Raji (cell line): ENCODE results near the gene ITPR2.

Experiments
- POLR2A ChIP-seq: IDR thresholded peaks from 2 replicates; pipeline ENCODE4 v1.6.1; 2011; ENCODE audit warnings: low read depth, low read length, control low read depth; ENCODE audit not compliant: insufficient read depth

The ITPR2 gene

DNA sequence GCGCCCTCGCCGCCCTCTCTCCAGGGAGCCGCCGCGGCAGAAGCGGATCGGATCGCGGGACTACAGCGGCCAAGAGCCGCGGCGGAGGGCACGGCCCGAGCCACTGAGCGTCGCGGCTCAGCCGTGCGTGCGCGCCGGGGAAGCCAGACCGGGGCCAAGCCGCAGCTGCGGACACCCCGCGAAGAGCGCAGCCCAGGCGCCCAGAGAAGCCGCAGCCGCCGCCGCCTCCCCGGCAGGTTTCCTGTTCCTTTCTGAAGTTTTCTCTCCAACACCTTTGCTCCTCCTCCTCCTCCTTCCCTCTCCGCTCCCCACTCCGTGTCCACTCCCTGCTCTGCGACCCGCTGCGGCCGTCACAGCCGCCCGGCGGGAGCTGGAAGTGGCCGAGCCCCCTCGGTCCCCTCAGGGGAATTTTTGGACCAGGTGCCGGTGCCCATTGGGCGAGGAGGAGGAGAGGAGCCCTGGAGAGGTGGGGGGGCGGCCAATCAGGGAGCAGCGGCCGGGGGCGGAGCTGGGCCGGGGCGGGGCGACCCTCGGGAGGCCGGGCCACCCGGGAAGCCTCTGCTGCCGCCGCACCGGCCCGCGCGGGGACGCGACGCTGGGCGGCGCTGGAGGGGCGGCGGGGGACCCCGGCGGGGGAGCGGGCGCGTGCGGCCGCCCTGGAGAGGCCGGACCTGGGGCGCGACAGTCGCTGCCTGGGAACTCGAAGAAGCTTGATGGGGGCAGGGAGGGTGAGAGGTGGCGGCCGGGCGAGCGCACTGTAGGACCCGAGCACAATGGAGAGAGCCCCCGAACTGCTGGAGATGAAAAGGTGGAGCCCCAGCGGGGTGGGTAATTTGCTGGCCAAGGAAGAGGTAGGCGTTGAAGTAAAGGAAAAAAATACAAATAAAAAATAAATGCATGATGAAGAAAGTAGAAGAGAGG is at the start of gene ITPR2:
TSS of gene ITPR2 (minus strand) at position 373 of the 921 bp plus-strand sequence. CDS start 413 bp downstream, outside the sequence.
- TF ChIP-seq POLR2A, result peak; percentile 82

DNA sequence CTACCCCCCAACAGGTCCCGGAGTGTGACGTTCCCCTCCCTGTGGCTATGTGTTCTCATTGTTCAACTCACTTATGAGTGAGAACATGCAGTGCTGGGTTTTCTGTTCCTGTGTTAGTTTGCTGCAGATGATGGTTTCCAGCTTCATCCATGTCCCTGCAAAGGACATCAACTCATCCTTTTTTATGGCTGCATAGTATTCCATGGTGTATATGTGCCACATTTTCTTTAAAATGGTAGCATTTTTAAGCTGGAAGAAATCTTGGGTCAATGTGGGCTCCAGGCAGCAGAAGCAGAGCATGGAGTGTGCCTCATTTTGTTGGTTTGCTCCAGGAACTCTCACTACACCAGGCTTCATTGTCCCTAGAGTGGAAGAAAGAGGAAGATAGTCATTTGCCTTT is 47.6 kb upstream of the ITPR2 start:
- TF ChIP-seq POLR2A, result no peak

DNA sequence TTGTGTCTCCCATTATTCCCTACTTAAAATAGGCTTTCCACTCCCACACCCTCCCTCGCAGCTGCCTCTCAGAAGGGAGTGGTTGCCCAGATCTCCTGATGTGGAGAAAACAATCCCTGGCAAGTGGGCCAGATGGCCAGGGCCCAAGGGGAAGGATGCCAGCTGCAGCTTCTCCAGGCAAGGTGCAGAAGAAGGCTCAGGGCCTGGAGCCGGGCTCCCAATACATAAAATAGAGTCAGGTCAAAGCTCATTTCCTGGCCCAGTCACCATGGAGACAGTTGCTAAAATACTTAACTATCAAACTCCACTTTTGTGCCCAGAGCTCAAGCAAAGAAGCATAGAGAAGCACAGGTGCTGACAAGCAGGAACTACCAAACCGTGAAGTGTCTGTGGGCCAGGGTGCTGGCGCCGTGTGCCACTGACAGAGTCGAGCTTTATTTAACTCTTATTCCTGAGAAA is 45.7 kb upstream of the ITPR2 start:
- TF ChIP-seq POLR2A, result no peak

DNA sequence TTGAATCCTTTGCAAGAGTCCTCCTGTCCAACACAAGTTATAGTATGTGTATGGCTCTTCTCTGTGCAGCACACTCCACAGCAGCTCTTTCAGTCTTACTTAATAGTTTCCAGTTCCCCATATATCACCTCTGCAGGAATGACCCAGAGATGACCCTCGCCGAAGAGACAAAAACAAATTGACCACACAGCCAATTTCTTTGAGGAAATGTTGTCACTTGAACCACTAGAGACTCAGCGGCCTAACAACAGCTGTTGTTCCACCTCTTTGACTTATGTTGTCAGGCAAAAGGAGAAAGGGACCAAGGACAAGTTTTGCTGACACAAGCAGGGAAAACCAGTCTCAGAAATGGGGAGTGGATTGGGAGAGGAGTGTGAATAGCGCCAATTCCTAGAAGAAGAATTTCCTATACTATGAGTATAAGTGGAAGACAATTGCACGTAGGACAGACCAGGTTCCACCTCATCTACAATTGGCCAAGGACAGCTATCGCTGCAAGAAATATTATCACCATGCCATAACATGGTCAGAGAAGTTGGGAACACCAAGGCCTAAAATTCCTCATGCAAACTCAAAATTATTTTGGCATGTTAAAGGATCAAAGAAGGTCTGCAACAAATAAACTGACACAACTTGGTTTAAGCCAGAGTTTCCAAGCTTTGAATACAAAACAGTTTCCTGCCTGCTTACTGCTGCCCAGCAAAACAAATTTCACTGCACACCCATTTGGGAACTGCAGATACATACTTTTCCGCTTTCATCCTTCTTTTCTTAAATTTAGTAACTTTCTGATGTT is 41.7 kb upstream of the ITPR2 start:
- no peak for TF ChIP-seq POLR2A

DNA sequence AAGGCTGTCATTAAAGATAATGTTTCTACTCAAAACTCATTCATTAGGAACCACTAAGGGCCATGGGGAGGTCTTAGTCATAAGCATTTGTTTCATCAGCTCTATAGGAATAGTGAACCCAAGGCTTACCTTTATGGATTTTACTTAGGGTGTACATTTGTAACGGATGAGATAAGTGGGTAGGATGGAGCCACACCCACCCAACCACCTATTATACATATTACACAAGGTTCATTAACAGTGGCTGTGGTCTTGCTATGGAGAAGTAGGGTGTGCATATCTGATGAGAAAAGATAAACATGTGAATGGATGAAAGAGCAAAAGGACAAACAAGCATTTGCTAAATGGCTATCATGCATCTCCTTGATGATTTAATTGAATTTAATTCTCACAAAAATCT is 39.6 kb upstream of the ITPR2 start:
- no peak for TF ChIP-seq POLR2A

DNA sequence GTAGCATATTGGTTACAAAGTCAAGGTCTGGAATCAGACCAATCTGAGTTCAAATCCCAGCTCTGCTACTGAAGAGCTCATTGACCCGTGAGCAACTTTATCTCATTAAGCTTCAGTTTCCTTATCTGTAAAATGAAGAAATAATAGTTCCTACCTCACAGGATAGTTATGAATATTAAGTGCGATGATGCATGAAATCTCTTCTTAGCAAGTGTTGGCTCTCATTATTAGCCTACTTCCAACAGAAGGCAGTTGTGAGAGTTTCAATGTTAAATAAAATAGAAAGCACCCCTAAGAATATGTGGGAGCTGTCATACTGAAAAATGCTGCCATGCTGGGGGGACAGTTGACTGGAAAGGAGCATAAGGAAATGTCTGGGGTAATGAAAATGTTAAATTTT is 39.0 kb upstream of the ITPR2 start:
- TF ChIP-seq POLR2A, result no peak

DNA sequence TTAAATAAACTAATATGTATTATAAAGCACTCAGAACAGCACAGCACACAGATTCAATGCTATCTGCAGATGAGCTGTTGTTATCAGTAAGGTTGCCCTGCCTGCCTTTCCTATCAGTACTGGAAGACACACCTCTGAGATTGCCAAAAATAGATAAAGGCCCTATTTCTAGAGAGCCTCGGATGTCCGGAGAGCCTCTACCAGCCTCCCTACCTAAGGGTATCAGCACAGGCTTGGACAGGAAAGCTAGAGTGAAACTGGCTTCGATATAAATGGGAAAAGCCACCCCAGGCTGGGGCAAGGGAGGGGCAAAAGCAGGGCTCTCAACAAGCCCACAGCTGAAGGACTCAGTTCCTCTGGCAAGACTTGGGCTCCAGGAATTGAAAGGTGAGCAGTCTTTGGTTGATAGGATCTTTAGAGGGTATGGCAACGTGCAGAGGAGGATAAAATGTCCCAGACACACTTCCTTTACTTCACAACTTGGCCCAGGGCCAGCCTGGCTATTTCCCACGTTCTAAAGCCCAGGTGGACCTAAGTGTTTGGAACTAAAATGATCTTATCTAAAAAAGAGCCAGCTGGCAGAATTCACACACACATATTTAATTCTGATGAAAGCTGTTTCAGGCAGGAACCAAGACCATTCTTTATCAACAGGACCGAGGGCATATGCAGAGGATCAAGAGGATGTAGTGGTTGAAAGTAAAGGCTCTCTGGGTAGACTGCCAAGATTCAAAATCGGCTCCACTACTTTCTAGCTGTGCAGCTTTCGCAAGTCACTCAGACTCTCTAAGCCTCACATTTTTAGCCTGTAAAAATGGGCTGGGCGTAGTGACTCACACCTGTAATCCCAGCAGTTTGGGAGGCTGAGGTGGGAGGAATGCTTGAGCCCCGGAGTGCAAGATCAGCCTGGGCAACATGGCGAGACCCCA is 37.8 kb upstream of the ITPR2 start:
- TF ChIP-seq POLR2A, result no peak

DNA sequence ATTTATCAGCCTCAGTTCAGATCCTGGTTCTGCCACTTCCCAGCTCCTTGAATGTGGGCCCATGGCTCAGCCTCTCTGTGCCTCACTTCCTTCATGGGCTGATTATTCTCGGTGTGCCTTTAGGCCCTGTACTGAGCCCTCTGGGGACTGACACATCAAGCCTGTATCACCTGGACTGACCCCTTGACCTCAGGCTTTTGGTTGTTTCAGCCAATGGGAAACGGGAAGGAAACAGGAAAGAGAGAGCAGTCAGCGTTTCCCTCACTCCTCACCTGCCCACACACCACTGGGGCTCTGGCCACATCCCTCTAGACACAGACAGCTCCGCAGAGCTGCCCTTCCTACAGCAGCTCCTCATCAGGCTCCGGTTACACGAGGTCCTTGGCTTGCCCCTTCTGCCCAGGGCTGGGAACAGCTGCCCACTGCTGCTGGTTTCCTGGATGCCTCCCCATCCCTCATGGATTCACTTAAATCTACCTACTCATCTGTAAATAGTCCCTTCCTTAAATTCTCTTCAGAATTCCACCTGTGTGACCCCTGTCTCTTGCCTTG is 37.0 kb upstream of the ITPR2 start:
- TF ChIP-seq POLR2A, result no peak

- TF ChIP-seq POLR2A, result no peak
These were observed 36.1 kb upstream of the ITPR2 start for GRCh38 chr12:26869104-26869494.

- TF ChIP-seq POLR2A, result no peak
These were observed 35.6 kb upstream of the ITPR2 start for GRCh38 chr12:26868447-26869103.

- TF ChIP-seq POLR2A, result no peak
These were observed 34.1 kb upstream of the ITPR2 start for GRCh38 chr12:26867080-26867479.

GRCh38 chr12:26863515-26863914 is 30.5 kb upstream of the ITPR2 start:
- TF ChIP-seq POLR2A, result no peak

- TF ChIP-seq POLR2A, result no peak
These were observed 28.7 kb upstream of the ITPR2 start for GRCh38 chr12:26861690-26862089.
